ENCODE results near the gene PGBD5. TPM values are rescaled to one million over a fixed set of nuclear protein-coding genes. Genes with fewer than 3 reads are reported as not detected.

Gene PGBD5
- total and polyA plus RNA-seq, 2 of the 13 experiments (the other 11 are each of a cell fraction or from before 2014, with no cell fraction given), result 0.04 to 0.13 TPM

DNA sequence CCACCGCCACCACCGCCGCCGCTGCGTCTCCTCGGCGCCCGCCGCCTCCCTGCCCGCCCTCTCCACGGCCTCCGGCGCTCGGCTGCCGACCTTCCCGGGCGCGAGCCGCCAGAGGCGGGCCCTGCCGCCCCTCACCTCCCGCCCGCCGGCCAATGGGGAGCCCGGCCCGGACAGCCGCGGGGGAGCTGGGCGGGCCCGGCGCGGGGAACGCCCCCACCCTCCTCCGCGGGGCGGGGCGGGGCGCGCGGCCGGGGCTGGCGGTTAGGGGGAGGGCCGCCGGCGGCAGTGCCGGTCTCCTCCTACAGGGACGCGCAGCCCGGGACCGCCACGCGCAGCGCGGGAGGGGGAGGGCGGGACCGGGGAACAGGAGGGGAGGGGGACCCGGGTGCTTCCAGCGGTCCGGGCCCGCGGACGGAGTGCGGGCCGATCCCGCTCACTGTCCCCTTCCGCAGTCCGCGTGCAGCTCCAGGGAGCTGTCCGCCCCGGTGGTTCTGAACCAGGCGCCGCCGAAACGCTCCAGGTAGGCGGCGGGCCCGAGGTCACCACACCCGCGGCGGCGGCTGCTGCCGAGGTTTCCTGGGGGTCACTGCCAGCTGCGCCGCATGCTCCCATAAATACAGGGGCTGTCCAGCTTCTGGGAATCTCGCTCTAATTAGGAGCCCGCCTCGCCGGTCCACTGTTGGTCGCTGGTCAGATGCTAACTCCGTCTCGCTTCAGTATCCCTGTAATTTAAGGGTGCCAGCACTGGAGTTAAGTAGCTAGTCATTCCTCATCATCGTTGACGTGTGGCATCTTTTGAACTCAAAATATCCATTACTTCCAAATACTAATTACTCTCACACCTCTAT is at the start of gene PGBD5 (continued):
- TF ChIP-seq ZNF333 (CRISPR knock-in tag; IDR thresholded peaks at IDR 0.05; ENCODE audit: borderline replicate concordance), result no peak
- TF ChIP-seq ZNF143 (CRISPR knock-in tag; IDR thresholded peaks at IDR 0.05), result 0 out of 2 replicates have a peak, but pooled peaks have one; percentile 27
- TF ChIP-seq ZNF33B (CRISPR knock-in tag; IDR thresholded peaks at IDR 0.05), result peak; percentile 86; the same call in 1 of the 2 replicates
- TF ChIP-seq BHLHE40 (IDR thresholded peaks at IDR 0.05; ENCODE audit: low read length), result peak; percentile 50
- TF ChIP-seq HDAC2 (CRISPR knock-in tag; IDR thresholded peaks at IDR 0.05), result peak; percentile 77
- TF ChIP-seq ZNF235 (CRISPR knock-in tag; IDR thresholded peaks at IDR 0.05; ENCODE audit: borderline replicate concordance), result no peak
- 0 out of 2 replicates have a peak, but pooled peaks have one; percentile 44 for TF ChIP-seq NFATC3 (CRISPR knock-in tag; IDR thresholded peaks at IDR 0.05)
- peak; percentile 79 for TF ChIP-seq FOXO1 (CRISPR knock-in tag; IDR thresholded peaks at IDR 0.05)
- TF ChIP-seq, protein P1, sequence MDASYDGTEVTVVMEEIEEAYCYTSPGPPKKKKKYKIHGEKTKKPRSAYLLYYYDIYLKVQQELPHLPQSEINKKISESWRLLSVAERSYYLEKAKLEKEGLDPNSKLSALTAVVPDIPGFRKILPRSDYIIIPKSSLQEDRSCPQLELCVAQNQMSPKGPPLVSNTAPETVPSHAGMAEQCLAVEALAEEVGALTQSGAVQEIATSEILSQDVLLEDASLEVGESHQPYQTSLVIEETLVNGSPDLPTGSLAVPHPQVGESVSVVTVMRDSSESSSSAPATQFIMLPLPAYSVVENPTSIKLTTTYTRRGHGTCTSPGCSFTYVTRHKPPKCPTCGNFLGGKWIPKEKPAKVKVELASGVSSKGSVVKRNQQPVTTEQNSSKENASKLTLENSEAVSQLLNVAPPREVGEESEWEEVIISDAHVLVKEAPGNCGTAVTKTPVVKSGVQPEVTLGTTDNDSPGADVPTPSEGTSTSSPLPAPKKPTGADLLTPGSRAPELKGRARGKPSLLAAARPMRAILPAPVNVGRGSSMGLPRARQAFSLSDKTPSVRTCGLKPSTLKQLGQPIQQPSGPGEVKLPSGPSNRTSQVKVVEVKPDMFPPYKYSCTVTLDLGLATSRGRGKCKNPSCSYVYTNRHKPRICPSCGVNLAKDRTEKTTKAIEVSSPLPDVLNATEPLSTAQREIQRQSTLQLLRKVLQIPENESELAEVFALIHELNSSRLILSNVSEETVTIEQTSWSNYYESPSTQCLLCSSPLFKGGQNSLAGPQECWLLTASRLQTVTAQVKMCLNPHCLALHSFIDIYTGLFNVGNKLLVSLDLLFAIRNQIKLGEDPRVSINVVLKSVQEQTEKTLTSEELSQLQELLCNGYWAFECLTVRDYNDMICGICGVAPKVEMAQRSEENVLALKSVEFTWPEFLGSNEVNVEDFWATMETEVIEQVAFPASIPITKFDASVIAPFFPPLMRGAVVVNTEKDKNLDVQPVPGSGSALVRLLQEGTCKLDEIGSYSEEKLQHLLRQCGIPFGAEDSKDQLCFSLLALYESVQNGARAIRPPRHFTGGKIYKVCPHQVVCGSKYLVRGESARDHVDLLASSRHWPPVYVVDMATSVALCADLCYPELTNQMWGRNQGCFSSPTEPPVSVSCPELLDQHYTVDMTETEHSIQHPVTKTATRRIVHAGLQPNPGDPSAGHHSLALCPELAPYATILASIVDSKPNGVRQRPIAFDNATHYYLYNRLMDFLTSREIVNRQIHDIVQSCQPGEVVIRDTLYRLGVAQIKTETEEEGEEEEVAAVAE (CRISPR knock-in tag; IDR thresholded peaks at IDR 0.05; ENCODE audit: borderline replicate concordance), result peak; percentile 85
- no peak for TF ChIP-seq NR3C1 (CRISPR knock-in tag; IDR thresholded peaks at IDR 0.05)
- no peak for TF ChIP-seq ZNF337 (CRISPR knock-in tag; IDR thresholded peaks at IDR 0.05; ENCODE audit: borderline replicate concordance, low read depth)
- TF ChIP-seq HNF4G (IDR thresholded peaks at IDR 0.05; ENCODE audit: borderline replicate concordance, low read depth, low read length), result no peak
- TF ChIP-seq HNF4G (CRISPR knock-in tag; IDR thresholded peaks at IDR 0.05; ENCODE audit: borderline replicate concordance, low read depth), result no peak
- TF ChIP-seq, protein P2, sequence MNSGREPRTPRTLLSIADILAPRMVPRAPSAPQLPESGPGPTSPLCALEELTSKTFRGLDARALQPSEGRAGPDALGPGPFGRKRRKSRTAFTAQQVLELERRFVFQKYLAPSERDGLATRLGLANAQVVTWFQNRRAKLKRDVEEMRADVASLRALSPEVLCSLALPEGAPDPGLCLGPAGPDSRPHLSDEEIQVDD (CRISPR knock-in tag; IDR thresholded peaks at IDR 0.05; ENCODE audit: borderline replicate concordance), result 0 out of 2 replicates have a peak, but pooled peaks have one; percentile 66
- no peak for TF ChIP-seq ZNF10 (CRISPR knock-in tag; IDR thresholded peaks at IDR 0.05; ENCODE audit: borderline replicate concordance, low read depth)
